PFSK-1 (cell line): ENCODE results near the gene TMEM126B. TPM values are rescaled to one million over a fixed set of nuclear protein-coding genes. Genes with fewer than 3 reads are reported as not detected.

Experiments
- FOXP2 ChIP-seq: optimal IDR thresholded peaks from 2 replicates; pipeline ENCODE3; 2011; ENCODE audit warnings: borderline replicate concordance, control low read depth, inconsistent platforms; ENCODE audit not compliant: insufficient read depth; ENCODE audit errors: extremely low read length, extremely low read depth
- POLR2AphosphoS5 ChIP-seq: IDR thresholded peaks from 2 replicates; pipeline ENCODE4 v1.6.1; 2012; ENCODE audit warnings: low read depth, mild to moderate bottlenecking, control low read depth, low read length, moderate library complexity
- SIN3A ChIP-seq: IDR thresholded peaks from 2 replicates; pipeline ENCODE4 v1.6.1; 2012; ENCODE audit warnings: mild to moderate bottlenecking, low read length, moderate library complexity, borderline replicate concordance; ENCODE audit not compliant: insufficient read depth
- TAF1 ChIP-seq: IDR thresholded peaks from 2 replicates; pipeline ENCODE4 v1.6.1; 2012; ENCODE audit warnings: low read length, control low read depth, borderline replicate concordance; ENCODE audit not compliant: insufficient read depth
- polyA plus RNA-seq: library from polyadenylated mRNA; unstranded; fragments of >200 nt; gene quantifications from one replicate; pipeline ENCODE4 v1.2.1, GENCODE V29; 2012; ENCODE audit warnings: low read depth, missing spikeins; ENCODE audit not compliant: insufficient read length
- TF ChIP-seq, protein P1 (sequence below), 2 experiments: IDR thresholded peaks; 2 replicates each; pipeline versions ENCODE4 v1.6.1 to v1.8.0; 2011 to 2012; ENCODE audit warnings: low read depth in 2 of 2, low read length in 2 of 2, control low read depth in 1 of 2, inconsistent platforms in 1 of 2, mild to moderate bottlenecking in 1 of 2, moderate library complexity in 1 of 2; ENCODE audit not compliant: insufficient read depth in 1 of 2

Gene TMEM126B
- polyA plus RNA-seq, result 45.9 TPM

DNA sequence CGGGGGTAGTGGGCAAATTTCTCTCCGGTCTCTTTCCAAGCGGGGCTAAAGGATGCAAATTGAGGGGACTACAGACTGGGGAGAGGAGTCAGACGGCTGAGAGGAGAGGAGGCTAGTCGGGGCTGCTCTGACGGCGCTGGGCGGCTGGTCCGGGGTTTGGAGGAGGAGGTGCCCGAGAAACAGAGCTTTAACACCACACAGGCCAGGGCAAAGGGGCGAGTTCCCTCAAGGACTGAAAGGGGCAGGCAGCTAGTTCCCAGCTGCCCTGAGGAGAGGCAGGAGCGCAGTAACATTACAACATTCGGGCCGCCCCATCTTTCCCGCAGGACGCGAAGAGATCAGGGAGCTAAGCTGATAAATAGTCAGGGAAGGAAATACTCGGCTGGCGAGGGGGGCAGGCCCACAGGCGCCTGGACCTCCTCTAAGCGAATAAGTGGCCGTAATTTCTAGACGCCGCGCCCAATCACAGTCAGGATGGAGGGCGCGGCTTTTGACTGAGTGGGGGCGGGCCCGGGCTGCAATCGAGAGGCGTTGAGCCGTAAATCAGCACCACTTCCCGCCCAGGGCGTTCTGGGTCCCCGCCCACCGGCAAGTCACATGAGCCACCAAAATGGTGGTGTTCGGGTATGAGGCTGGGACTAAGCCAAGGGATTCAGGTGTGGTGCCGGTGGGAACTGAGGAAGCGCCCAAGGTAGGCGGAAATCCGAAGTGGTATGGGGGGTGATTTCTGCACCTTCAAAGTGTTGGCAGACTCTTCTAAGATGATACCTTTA lies at the start of gene TMEM126B:
Gene TMEM126B, plus strand, starts transcription at position 596 of the 773 bp plus-strand sequence. Its CDS starts 15 bp downstream, at position 611.
- TF ChIP-seq TAF1, result peak; percentile 91; the same call in 1 of the 2 replicates
- TF ChIP-seq, protein P1, sequence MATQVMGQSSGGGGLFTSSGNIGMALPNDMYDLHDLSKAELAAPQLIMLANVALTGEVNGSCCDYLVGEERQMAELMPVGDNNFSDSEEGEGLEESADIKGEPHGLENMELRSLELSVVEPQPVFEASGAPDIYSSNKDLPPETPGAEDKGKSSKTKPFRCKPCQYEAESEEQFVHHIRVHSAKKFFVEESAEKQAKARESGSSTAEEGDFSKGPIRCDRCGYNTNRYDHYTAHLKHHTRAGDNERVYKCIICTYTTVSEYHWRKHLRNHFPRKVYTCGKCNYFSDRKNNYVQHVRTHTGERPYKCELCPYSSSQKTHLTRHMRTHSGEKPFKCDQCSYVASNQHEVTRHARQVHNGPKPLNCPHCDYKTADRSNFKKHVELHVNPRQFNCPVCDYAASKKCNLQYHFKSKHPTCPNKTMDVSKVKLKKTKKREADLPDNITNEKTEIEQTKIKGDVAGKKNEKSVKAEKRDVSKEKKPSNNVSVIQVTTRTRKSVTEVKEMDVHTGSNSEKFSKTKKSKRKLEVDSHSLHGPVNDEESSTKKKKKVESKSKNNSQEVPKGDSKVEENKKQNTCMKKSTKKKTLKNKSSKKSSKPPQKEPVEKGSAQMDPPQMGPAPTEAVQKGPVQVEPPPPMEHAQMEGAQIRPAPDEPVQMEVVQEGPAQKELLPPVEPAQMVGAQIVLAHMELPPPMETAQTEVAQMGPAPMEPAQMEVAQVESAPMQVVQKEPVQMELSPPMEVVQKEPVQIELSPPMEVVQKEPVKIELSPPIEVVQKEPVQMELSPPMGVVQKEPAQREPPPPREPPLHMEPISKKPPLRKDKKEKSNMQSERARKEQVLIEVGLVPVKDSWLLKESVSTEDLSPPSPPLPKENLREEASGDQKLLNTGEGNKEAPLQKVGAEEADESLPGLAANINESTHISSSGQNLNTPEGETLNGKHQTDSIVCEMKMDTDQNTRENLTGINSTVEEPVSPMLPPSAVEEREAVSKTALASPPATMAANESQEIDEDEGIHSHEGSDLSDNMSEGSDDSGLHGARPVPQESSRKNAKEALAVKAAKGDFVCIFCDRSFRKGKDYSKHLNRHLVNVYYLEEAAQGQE (IDR thresholded peaks at IDR 0.05; ENCODE audit: insufficient read depth in 1 of 2, low read depth in 2 of 2, low read length in 2 of 2), result no peak; a peak in 1 of 4 replicates
- peak; percentile 97 for TF ChIP-seq POLR2AphosphoS5
- peak; percentile 34 for TF ChIP-seq FOXP2
- peak; percentile 79; the same call in 1 of the 2 replicates for TF ChIP-seq SIN3A

DNA sequence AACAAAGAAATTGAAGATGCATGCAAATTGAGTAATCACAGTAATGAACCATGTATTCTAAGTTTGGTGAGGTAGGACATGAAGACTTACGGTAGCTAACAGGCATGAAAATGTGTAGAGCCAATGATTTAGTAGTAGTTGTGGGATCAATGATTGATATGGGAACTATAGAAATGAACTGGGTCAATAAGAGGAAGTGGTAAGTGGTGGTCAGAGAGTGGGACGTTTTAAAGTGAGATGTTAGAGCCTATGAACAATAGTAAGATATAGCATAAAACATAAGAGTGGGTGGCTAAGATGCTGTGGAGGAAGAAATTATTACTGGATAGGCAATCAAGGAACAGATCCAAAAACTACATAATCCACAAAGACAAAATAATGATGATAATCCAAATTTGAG lies 46.3 kb upstream of the TMEM126B start:
- TF ChIP-seq SIN3A, result no peak
- TF ChIP-seq, protein P1 (IDR thresholded peaks at IDR 0.05; ENCODE audit: insufficient read depth in 1 of 2, low read depth in 2 of 2, low read length in 2 of 2), result no peak
- no peak for TF ChIP-seq POLR2AphosphoS5
- no peak for TF ChIP-seq TAF1
- TF ChIP-seq FOXP2, result no peak

DNA sequence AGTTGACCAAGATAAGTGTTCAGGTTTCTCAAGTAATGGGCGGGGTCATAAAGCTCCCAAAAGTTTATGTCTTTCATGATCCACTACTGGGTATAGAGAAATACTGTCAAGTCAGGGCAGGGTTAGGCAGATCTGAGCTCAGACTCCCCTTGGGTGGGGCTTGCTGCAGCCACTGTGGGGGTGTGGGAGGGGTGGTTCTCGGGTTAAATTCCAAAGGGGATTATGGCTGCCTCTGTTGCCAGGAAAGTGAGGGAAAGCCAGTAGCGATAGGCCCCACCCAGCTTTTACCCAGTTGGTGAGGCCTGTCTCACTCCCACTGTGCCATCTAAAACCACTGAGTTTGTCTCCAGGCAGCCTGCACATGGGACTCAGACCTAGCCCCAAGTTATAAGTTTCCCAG lies 39.0 kb upstream of the TMEM126B start:
- TF ChIP-seq FOXP2 (no peak), SIN3A (no peak)
- TF ChIP-seq, protein P1 (IDR thresholded peaks at IDR 0.05; ENCODE audit: insufficient read depth in 1 of 2, low read depth in 2 of 2, low read length in 2 of 2), result no peak

DNA sequence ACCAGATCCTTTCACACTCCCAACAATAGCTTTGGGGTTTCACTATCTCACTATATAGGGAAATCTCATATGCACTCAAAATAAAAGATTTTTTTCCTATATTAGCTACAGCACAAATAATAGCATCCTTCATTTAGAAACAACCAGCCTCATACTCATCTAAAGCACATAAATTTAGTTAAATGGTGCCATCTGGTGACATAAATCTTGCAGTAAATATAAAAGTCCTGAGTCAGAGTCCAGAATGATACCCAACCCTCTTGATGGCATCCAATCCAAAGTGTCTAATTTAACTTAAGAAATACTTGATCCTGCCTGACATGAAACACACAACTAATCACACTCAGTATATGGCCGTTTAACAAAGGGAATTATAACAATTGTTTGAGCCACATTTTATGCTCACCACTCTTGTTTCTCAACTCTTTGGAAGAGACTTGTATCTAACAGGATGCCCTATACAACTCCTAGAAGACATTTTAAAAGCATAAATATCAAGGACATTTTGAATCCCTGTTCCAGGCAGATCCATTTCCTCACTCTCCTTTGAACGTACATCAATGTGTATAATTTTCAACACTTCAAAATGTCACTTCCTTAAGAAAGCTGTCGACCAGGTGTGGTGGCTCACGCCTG lies 37.4 kb upstream of the TMEM126B start:
- TF ChIP-seq SIN3A (no peak), FOXP2 (no peak), TAF1 (no peak), POLR2AphosphoS5 (no peak)
- TF ChIP-seq, protein P1 (IDR thresholded peaks at IDR 0.05; ENCODE audit: insufficient read depth in 1 of 2, low read depth in 2 of 2, low read length in 2 of 2), result no peak
